Neural progenitor cell (in vitro differentiated cells): ENCODE results near the gene LARP6. TPM values are rescaled to one million over a fixed set of nuclear protein-coding genes. Genes with fewer than 3 reads are reported as not detected.
"Not testable (repeated sequence)": the region's sequence is repeated elsewhere in the genome, so short reads cannot be mapped to it uniquely, and the experiment has no call there.

Source experiments
- DNase-seq: peaks from one replicate; pipeline ENCODE4 v3.0.0-alpha.2; 2016; ENCODE audit warnings: low spot score
- H2AFZ ChIP-seq: fragments of 200-600 bp; sonication (generic); replicated peaks from 2 replicates; pipeline ENCODE4 v1.6.1; 2016; ENCODE audit warnings: antibody characterized with exemption
- H3F3A ChIP-seq: fragments of 200-600 bp; sonication (generic); 2 replicates; pipeline ENCODE4 v1.6.1; 2016; ENCODE audit warnings: antibody characterized with exemption, low read depth
- H3K27ac ChIP-seq: fragments of 200-600 bp; sonication (generic); 2 replicates; pipeline ENCODE4 v1.5.1; 2016; ENCODE audit warnings: mild to moderate bottlenecking
- H3K27me3 ChIP-seq: fragments of 200-600 bp; sonication (generic); 2 replicates; pipeline ENCODE4 v1.6.1; 2016; ENCODE audit warnings: mild to moderate bottlenecking, moderate library complexity
- H3K36me3 ChIP-seq: fragments of 200-600 bp; sonication (generic); 2 replicates; pipeline ENCODE4 v1.5.1; 2016
- H3K4me1 ChIP-seq: fragments of 200-600 bp; sonication (generic); 2 replicates; pipeline ENCODE4 v1.6.1; 2016; ENCODE audit warnings: mixed run types
- H3K4me2 ChIP-seq: fragments of 200-600 bp; sonication (generic); 2 replicates; pipeline ENCODE4 v1.6.1; 2016
- H3K4me3 ChIP-seq: fragments of 200-600 bp; sonication (generic); 2 replicates; pipeline ENCODE4 v1.5.1; 2016
- H3K79me2 ChIP-seq: fragments of 200-600 bp; sonication (generic); 2 replicates; pipeline ENCODE4 v1.6.1; 2016; ENCODE audit warnings: low read depth
- H3K9ac ChIP-seq: fragments of 200-600 bp; sonication (generic); 2 replicates; pipeline ENCODE4 v1.6.1; 2016
- H3K9me3 ChIP-seq: fragments of 200-600 bp; sonication (generic); 2 replicates; pipeline ENCODE4 v1.5.1; 2016; ENCODE audit warnings: low read depth
- H4K20me1 ChIP-seq: fragments of 200-600 bp; sonication (generic); 2 replicates; pipeline ENCODE4 v1.6.1; 2016; ENCODE audit warnings: low read depth
- H3K27ac Mint-ChIP-seq: 3 replicates; pipeline ENCODE4 v1.8.0; 2021; ENCODE audit warnings: mixed read lengths
- H3K27me3 Mint-ChIP-seq: 2 replicates; pipeline ENCODE4 v1.8.0; 2022; ENCODE audit warnings: low read depth, mild to moderate bottlenecking, inconsistent platforms, moderate library complexity, mixed read lengths; ENCODE audit not compliant: insufficient read depth
- H3K36me3 Mint-ChIP-seq: 3 replicates; pipeline ENCODE4 v1.8.0; 2021; ENCODE audit warnings: mixed read lengths
- H3K4me1 Mint-ChIP-seq: 3 replicates; pipeline ENCODE4 v1.8.0; 2021; ENCODE audit warnings: mixed read lengths
- H3K4me3 Mint-ChIP-seq: 3 replicates; pipeline ENCODE4 v1.8.0; 2021; ENCODE audit warnings: mild to moderate bottlenecking, moderate library complexity, mixed read lengths
- H3K9me3 Mint-ChIP-seq: 3 replicates; pipeline ENCODE4 v1.8.0; 2020; ENCODE audit warnings: mixed read lengths
- CTCF ChIP-seq: fragments of 200-600 bp; sonication (generic); IDR thresholded peaks from 2 replicates; pipeline ENCODE4 v1.5.1; 2017; ENCODE audit warnings: antibody characterized with exemption, mild to moderate bottlenecking
- EZH2 ChIP-seq: fragments of 200-600 bp; sonication (generic); IDR thresholded peaks from 2 replicates; pipeline ENCODE4 v1.6.1; 2017; ENCODE audit warnings: antibody characterized with exemption, mild to moderate bottlenecking, moderate library complexity
- EZH2phosphoT487 ChIP-seq: fragments of 200-600 bp; sonication (generic); IDR thresholded peaks from 2 replicates; pipeline ENCODE4 v1.6.1; 2017; ENCODE audit warnings: antibody characterized with exemption
- total RNA-seq: library from RNA; depleted of rRNA; stranded (reverse); fragments of >200 nt; gene quantifications from 2 replicates; pipeline ENCODE4 v1.2.3, GENCODE V29; 2015; ENCODE audit warnings: low replicate concordance

Gene LARP6
- total RNA-seq, 1 donor from 2014 or later = 19.3 TPM

GRCh38 chr15:70859998-70860397, 6.0 kb upstream of the LARP6 start:
- H3K4me1 ChIP-seq = no peaks in the 10 kb centered on the region
- no peak overlapping the region for H3K4me3 ChIP-seq
- Mint-ChIP-seq H3K27me3 (peaks cover 5% of the 10 kb centered on the region), H3K4me1 (no peaks in the 10 kb centered on the region), H3K27ac (no peak overlapping the region), H3K36me3 (no peaks in the 10 kb centered on the region), H3K9me3 (peaks cover 3% of the 10 kb centered on the region), H3K4me3 (no peak overlapping the region)
- no peak overlapping the region for H3K9ac ChIP-seq
- no peaks in the 10 kb centered on the region for H3F3A ChIP-seq
- no peaks in the 10 kb centered on the region for H4K20me1 ChIP-seq
- peaks cover 15% of the 10 kb centered on the region for H3K27me3 ChIP-seq
- TF ChIP-seq CTCF (no peak), EZH2phosphoT487 (no peak), EZH2 (no peak)
- H3K79me2 ChIP-seq = no peaks in the 10 kb centered on the region
- no peak overlapping the region for H2AFZ ChIP-seq
- no peak overlapping the region for H3K27ac ChIP-seq
- no peaks in the 10 kb centered on the region for H3K9me3 ChIP-seq
- H3K4me2 ChIP-seq = no peak overlapping the region
- DNase-seq = no peak
- H3K36me3 ChIP-seq = no peaks in the 10 kb centered on the region

GRCh38 chr15:70859322-70859908, 5.5 kb upstream of the LARP6 start:
- H3K4me1 Mint-ChIP-seq = peaks cover 4% of the 10 kb centered on the region
- H3K4me3 Mint-ChIP-seq = no peak overlapping the region
- Histone ChIP-seq H3K27me3 (peaks cover 18% of the 10 kb centered on the region), H3K27ac (no peak overlapping the region), H4K20me1 (no peaks in the 10 kb centered on the region), H3K9ac (no peak overlapping the region), H3F3A (peaks cover 4% of the 10 kb centered on the region), H3K4me2 (no peak overlapping the region), H3K9me3 (no peaks in the 10 kb centered on the region), H3K36me3 (no peaks in the 10 kb centered on the region), H3K79me2 (no peaks in the 10 kb centered on the region), H3K4me1 (no peaks in the 10 kb centered on the region), H2AFZ (no peak overlapping the region), H3K4me3 (no peak overlapping the region)
- no peak overlapping the region for H3K27ac Mint-ChIP-seq
- H3K27me3 Mint-ChIP-seq = peaks cover 11% of the 10 kb centered on the region
- no peaks in the 10 kb centered on the region for H3K36me3 Mint-ChIP-seq
- DNase-seq = no peak
- H3K9me3 Mint-ChIP-seq = peaks cover 3% of the 10 kb centered on the region
- TF ChIP-seq EZH2phosphoT487 (no peak), CTCF (no peak), EZH2 (no peak)

- not testable (repeated sequence) for H3K4me3 Mint-ChIP-seq, H3K9me3 ChIP-seq, H2AFZ ChIP-seq, H3K9ac ChIP-seq, H3K79me2 ChIP-seq, H3K36me3 Mint-ChIP-seq, H3K4me1 ChIP-seq, H3K9me3 Mint-ChIP-seq, H3F3A ChIP-seq, H3K36me3 ChIP-seq, H3K4me2 ChIP-seq, H3K27ac ChIP-seq, H3K4me3 ChIP-seq, H4K20me1 ChIP-seq, DNase-seq, H3K27ac Mint-ChIP-seq, H3K4me1 Mint-ChIP-seq
- peaks cover 18% of the 10 kb centered on the region for H3K27me3 ChIP-seq
- peaks cover 11% of the 10 kb centered on the region for H3K27me3 Mint-ChIP-seq
Measured at GRCh38 chr15:70858614-70859321, 4.8 kb upstream of the LARP6 start.

GRCh38 chr15:70857562-70858285, 3.8 kb upstream of the LARP6 start:
- H3K36me3 ChIP-seq = no peaks in the 10 kb centered on the region
- H4K20me1 ChIP-seq = peaks cover 3% of the 10 kb centered on the region
- H3K27me3 ChIP-seq = peaks cover 18% of the 10 kb centered on the region
- H3K27ac Mint-ChIP-seq = no peak overlapping the region
- peaks cover 12% of the 10 kb centered on the region for H3K4me1 Mint-ChIP-seq
- H3K4me3 Mint-ChIP-seq = no peak overlapping the region
- H3K9me3 Mint-ChIP-seq = peaks cover 3% of the 10 kb centered on the region
- peaks cover 9% of the 10 kb centered on the region for H3F3A ChIP-seq
- no peak overlapping the region for H3K9ac ChIP-seq
- H3K27me3 Mint-ChIP-seq = peaks cover 13% of the 10 kb centered on the region
- H3K4me1 ChIP-seq = no peaks in the 10 kb centered on the region
- no peak overlapping the region for H2AFZ ChIP-seq
- no peak for DNase-seq
- no peak overlapping the region for H3K4me2 ChIP-seq
- H3K9me3 ChIP-seq = no peaks in the 10 kb centered on the region
- TF ChIP-seq CTCF (no peak), EZH2 (no peak), EZH2phosphoT487 (no peak)
- no peaks in the 10 kb centered on the region for H3K79me2 ChIP-seq
- no peak overlapping the region for H3K27ac ChIP-seq
- no peaks in the 10 kb centered on the region for H3K36me3 Mint-ChIP-seq
- H3K4me3 ChIP-seq = no peak overlapping the region
